Measurements from ENCODE around the gene RGL3. TPM values are rescaled to one million over a fixed set of nuclear protein-coding genes. Genes with fewer than 3 reads are reported as not detected.
"Not testable (repeated sequence)": the region's sequence is repeated elsewhere in the genome, so short reads cannot be mapped to it uniquely, and the experiment has no call there.

Gene RGL3
- total and polyA plus RNA-seq, 5 donors = 14.0 to 25.2 (median 14.8) TPM

DNA sequence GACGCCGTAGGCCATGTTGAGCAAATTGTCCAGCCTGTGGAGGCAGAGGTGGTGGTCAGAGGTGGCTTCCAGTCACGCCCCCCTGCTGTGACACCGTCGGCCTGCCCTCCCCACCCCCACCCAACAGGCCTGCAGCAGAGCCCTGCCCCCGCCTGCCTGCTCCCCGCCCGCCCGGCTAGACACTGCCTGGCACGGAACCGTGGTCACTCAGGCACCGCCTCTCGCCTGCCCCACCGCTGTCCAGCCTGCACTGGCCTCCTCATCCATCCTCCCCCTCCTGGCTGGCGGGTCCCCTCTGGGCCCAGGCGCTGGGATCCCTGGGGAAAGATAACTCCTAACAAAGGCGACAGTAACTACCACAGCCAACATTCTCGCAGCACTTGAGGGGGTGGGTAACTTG lies 38.0 kb upstream of the RGL3 start:
- no peaks in the 10 kb centered on the region for H3K4me1 ChIP-seq (ENCODE audit: control insufficient read depth, insufficient read depth, low read length)
- no peaks in the 10 kb centered on the region for H3K27me3 ChIP-seq (ENCODE audit: control insufficient read depth, insufficient read depth)
- H3K4me3 ChIP-seq (ENCODE audit: low read length) = no peak overlapping the region
- H3K27ac ChIP-seq (ENCODE audit: low read length) = no peak overlapping the region
- DNase-seq (no peak), ATAC-seq (peak in 1 of 2 donors; percentile 17)
- H3K9me3 ChIP-seq (ENCODE audit: control insufficient read depth, low read length) = no peaks in the 10 kb centered on the region
- 15% methylated on average over 18 of the region's 18 CpGs for WGBS
- intact Hi-C loops (cut with DNase I) = no loop called here

DNA sequence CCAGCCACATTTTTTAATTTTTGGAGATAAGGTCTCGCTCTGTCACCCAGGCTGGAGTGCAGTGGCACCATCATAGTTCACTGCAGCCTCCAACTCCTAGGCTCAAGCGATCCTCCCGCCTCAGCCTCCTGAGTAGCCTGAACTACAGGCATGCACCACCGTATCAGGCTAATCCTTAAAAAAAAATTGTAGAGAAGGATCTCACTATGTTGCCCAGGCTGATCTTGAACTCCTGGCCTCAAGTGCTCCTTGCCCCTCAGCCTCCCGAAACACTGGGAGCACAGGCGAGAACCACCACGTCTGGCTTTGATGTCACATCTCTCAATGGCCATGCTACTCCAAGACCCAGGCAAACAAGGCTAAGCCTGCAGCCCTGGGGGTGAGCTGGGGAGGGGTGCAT lies 37.5 kb upstream of the RGL3 start:
- H3K27me3 ChIP-seq (ENCODE audit: control insufficient read depth, insufficient read depth) = no peaks in the 10 kb centered on the region
- no peak overlapping the region for H3K27ac ChIP-seq (ENCODE audit: low read length)
- DNase-seq (no peak), ATAC-seq (no peak)
- no peaks in the 10 kb centered on the region for H3K4me1 ChIP-seq (ENCODE audit: control insufficient read depth, insufficient read depth, low read length)
- H3K9me3 ChIP-seq (ENCODE audit: control insufficient read depth, low read length) = no peaks in the 10 kb centered on the region
- intact Hi-C loops (cut with DNase I) = no loop called here
- no peak overlapping the region for H3K4me3 ChIP-seq (ENCODE audit: low read length)
- 90% methylated on average over 7 of the region's 7 CpGs for WGBS

DNA sequence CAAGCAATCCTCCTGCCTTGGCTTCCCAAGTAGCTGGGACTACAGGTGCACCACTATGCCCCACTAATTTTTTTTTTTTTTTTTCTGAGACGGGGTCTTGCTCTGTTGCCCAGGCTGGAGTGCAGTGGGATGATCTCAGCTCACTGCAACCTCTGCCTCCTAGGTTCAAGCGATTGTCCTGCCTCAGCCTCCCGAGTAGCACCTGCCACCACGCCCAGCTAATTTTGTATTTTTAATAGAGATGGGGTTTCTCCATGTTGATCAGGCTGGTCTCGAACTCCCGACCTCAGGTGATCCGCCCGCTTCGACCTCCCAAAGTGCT lies 36.1 kb upstream of the RGL3 start:
- H3K4me1 ChIP-seq (ENCODE audit: control insufficient read depth, insufficient read depth, low read length); DNase-seq; intact Hi-C loops (cut with DNase I); ATAC-seq; H3K27ac ChIP-seq (ENCODE audit: low read length); H3K27me3 ChIP-seq (ENCODE audit: control insufficient read depth, insufficient read depth); H3K4me3 ChIP-seq (ENCODE audit: low read length); H3K9me3 ChIP-seq (ENCODE audit: control insufficient read depth, low read length): not testable (repeated sequence)
- WGBS = 87% methylated on average over 9 of the region's 9 CpGs

DNA sequence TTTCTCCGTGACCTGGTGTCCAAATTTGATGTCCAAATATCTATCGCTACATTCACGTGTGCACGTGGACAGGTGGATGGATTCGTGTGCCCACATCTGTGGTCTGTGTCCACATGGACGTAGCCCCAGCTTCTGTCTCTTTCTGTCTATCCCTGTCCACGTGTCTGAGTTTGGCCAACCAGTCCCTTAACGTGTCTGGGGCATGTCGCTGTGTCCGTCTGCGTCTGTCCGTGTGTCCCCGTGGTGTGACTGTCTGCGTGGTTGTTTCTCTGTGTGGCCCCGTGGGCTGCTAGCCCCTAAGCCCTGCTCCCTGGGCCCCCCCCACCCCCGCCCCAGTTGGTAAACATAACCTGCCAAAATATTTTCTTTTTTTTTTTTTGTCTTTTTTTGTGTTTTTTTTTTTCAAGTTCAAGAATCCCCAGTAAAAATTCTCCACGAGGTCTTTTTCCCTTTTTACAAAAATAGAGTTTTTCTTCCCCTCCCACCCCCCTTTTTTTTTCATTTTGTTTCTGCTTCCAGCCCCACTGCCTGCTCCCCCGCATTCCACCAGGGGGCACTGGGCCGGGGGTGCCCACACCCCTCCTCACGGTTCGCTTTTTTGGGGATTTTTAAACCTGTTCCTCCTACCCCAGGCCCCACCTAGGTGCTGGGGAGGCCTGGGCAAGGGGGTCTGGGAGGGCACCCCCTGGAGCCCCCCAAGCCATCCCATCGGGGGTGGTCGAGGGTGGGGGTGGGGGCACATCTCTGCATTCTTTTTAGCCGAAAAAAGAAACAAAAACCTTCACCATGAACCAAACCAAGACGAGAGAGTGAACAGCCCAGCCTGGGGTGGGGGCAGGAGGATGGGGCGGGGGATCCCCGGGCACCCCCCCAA lies 34.6 kb upstream of the RGL3 start:
- H3K27me3 ChIP-seq (ENCODE audit: control insufficient read depth, insufficient read depth) = no peaks in the 10 kb centered on the region
- WGBS = 57% methylated on average over 27 of the region's 27 CpGs
- intact Hi-C loops (cut with DNase I) = no loop called here

DNA sequence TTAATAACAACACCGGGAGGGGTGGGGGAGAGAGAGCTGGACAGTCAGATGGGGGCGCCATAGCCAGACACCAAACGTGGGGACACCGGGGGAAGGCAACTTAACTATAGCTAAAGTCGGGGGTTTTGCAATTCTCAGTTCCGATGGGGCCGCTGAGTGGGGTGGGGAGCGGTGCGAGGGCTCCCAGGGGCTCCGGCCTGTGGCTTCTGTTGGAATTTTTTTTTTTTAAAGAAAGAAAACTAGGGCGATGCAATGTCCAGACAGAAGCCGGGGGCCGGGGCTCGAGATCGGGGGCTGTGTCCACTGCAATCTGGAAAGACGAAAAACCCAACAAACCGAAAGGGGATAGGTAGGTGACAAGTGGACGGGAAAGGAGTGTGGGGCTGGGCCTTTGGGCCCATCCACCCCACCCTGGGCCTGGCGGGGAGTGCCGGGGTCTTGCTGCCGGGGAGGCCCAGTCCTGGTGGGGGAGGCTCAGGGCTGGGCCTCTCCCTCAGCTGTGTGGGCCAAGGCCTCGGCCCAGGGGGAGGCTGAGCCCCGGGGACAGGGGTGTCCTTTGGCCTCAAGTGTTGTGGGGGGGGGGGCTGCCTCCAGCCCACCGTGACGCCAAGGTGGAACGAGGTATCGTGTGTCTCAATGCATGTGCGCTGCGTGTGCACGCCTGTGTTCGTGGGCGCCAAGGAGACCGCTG lies 33.7 kb upstream of the RGL3 start:
- H3K4me3 ChIP-seq (ENCODE audit: low read length) = no peak overlapping the region
- no peaks in the 10 kb centered on the region for H3K27me3 ChIP-seq (ENCODE audit: control insufficient read depth, insufficient read depth)
- H3K27ac ChIP-seq (ENCODE audit: low read length) = no peak overlapping the region
- intact Hi-C loops (cut with DNase I) = no loop called here
- DNase-seq (no peak), ATAC-seq (no peak)
- no peaks in the 10 kb centered on the region for H3K9me3 ChIP-seq (ENCODE audit: control insufficient read depth, low read length)
- 75% methylated on average over 33 of the region's 33 CpGs for WGBS
- H3K4me1 ChIP-seq (ENCODE audit: control insufficient read depth, insufficient read depth, low read length) = no peaks in the 10 kb centered on the region

More for the DNA sequence above, 34.6 kb upstream of the RGL3 start:
- H3K4me3 ChIP-seq (ENCODE audit: low read length) = no peak overlapping the region
- H3K27ac ChIP-seq (ENCODE audit: low read length) = no peak overlapping the region
- no peaks in the 10 kb centered on the region for H3K9me3 ChIP-seq (ENCODE audit: control insufficient read depth, low read length)
- no peaks in the 10 kb centered on the region for H3K4me1 ChIP-seq (ENCODE audit: control insufficient read depth, insufficient read depth, low read length)
- ATAC-seq = no peak
- no peak for DNase-seq

DNA sequence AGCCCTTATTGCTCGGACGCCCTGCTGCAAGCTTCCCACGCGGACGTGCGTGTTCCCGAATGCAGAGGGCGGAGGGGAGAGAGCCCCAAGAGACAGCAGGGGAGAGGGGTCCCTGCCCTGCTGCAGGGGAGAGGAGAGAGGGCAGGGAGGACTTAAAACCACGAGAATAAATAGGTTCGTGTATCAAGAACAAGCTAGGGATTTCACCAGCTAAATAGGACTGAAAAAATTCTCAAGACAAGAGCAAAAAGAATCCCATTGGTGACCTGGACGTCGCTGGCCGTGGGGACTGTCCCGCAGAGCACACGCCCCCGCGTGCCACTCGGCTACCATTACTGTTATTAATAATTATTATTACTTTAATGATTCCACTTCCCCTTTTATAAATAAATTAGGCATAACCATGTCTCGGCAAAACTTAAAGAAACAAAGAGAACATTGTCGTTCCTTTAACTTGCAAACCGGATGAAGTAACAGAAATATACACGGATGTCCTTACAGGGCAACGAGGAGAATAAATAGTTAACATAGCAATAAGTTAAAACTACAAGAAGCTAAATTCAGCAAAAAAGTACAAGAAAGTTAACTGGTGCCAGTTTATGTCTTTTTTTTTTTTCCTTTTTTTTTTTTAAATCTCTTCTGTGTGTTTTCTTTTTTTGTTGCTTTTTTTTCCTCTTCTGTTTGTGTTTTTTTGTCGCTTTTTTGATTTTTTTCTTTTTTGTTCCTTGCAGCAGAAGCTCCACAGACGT lies 32.9 kb upstream of the RGL3 start:
- ATAC-seq = no peak
- no peak overlapping the region for H3K4me3 ChIP-seq (ENCODE audit: low read length)

DNA sequence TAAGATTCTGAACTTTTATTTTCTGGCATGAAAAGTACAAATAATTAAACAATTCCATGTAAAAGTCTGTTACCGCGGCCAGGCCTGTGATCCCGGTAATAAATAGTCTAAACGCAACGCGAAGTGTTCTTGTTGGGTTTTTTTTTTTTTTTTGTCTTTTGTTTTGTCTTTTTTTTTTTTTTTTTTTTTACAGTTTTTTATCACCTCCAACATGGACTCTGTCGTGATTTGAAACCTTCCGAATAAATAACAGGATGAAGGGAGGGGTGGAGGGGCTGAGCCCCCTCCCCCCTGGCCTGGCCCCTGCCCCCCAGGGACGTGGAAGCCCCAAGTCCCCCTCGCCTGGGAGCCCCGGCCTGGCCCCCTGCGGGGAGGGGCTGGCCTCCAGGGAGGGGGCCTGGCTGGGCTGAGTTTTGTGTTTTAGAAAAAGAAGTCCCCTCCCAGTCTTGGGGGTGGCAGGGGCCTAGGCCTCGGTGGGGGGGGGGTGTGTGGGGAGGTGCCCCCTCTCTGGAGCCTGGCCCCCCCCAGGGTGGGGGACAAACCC lies 32.3 kb upstream of the RGL3 start:
- intact Hi-C loops (cut with DNase I) = no loop called here
- H3K4me3 ChIP-seq (ENCODE audit: low read length) = no peak overlapping the region
- no peak overlapping the region for H3K27ac ChIP-seq (ENCODE audit: low read length)

More for the DNA sequence above, 32.9 kb upstream of the RGL3 start:
- no peak overlapping the region for H3K27ac ChIP-seq (ENCODE audit: low read length)
- 23% methylated on average over 25 of the region's 25 CpGs for WGBS
- intact Hi-C loops (cut with DNase I) = no loop called here
- H3K9me3 ChIP-seq (ENCODE audit: control insufficient read depth, low read length) = no peaks in the 10 kb centered on the region
- H3K27me3 ChIP-seq (ENCODE audit: control insufficient read depth, insufficient read depth) = no peaks in the 10 kb centered on the region
- no peak for DNase-seq
- no peaks in the 10 kb centered on the region for H3K4me1 ChIP-seq (ENCODE audit: control insufficient read depth, insufficient read depth, low read length)

DNA sequence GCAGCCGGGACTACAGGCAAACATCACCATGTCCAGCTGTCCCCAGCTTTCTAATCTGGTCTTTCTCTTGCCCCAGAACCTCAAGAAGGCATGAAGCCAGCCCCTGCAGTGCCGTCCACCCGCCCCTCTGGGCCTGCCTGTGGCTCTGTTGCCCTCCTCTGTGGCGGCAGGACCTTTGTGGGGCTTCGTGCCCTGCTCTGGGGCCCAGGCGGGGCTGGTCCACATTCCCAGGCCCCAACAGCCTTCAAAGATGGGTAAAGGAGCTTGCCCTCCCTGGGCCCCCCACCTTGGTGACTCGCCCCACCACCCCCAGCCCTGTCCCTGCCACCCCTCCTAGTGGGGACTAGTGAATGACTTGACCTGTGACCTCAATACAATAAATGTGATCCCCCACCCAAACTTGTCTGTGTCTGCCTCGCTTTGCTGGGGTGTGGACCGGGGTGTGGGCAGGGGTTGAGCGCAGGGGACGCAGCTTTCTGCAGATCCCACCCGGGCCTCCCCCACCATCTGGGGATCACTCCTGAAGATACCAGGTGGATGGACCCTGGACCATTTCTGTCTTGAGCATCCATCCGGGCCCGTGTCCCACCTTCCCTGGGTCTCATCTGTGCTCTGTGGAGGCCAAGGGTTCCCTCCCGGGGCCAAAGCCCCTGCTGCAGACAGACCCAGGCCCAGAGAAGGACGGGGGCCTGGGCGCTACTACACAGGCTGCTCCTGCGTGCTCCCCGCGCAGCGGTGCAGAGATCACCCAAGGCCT lies 31.6 kb upstream of the RGL3 start:
- WGBS = 89% methylated on average over 21 of the region's 21 CpGs
- no peaks in the 10 kb centered on the region for H3K9me3 ChIP-seq (ENCODE audit: control insufficient read depth, low read length)
- no peak for DNase-seq
- intact Hi-C loops (cut with DNase I) = no loop called here
- H3K4me3 ChIP-seq (ENCODE audit: low read length) = no peak overlapping the region
- H3K4me1 ChIP-seq (ENCODE audit: control insufficient read depth, insufficient read depth, low read length) = no peaks in the 10 kb centered on the region
- no peak overlapping the region for H3K27ac ChIP-seq (ENCODE audit: low read length)
- ATAC-seq = no peak
- H3K27me3 ChIP-seq (ENCODE audit: control insufficient read depth, insufficient read depth) = no peaks in the 10 kb centered on the region

More for the DNA sequence above, 32.3 kb upstream of the RGL3 start:
- no peak for ATAC-seq
- no peak for DNase-seq
- WGBS = 27% methylated on average over 13 of the region's 13 CpGs
- H3K4me1 ChIP-seq (ENCODE audit: control insufficient read depth, insufficient read depth, low read length) = no peaks in the 10 kb centered on the region
- no peaks in the 10 kb centered on the region for H3K27me3 ChIP-seq (ENCODE audit: control insufficient read depth, insufficient read depth)
- H3K9me3 ChIP-seq (ENCODE audit: control insufficient read depth, low read length) = no peaks in the 10 kb centered on the region

DNA sequence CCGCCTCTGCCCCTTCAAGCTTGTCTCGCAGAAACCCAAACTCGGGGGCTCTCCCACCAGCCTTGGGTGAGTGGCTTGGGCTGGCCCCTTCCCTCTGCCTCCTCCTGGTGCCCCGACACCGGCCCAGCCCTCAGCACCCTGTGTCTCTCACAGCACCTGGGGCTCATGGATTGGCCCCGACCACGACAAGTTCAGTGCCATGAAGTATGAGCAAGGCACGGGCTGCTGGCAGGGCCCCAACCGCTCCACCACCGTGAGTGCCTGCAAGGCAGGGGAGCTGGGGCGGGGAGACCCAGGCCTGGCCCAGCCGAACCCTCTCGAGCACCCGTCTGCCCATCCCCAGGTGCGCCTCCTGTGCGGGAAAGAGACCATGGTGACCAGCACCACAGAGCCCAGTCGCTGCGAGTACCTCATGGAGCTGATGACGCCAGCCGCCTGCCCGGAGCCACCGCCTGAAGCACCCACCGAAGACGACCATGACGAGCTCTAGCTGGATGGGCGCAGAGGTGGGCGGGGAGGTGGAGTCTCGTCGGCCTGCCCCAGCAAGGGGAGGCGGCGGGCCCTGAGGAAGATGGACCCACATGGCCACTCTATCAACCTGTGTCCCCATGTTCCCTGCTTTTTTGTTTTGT lies 29.9 kb upstream of the RGL3 start:
- intact Hi-C loops (cut with DNase I) = loop anchor here (5.0 to 10.0 kb wide), 6 partner anchors 64 to 224 kb away; partner anchors contain the start of genes TSPAN16 (in 3 of the 4) and EPOR (in 1 of the 4)
- DNase-seq = no peak
- WGBS = 95% methylated on average over 31 of the region's 31 CpGs

DNA sequence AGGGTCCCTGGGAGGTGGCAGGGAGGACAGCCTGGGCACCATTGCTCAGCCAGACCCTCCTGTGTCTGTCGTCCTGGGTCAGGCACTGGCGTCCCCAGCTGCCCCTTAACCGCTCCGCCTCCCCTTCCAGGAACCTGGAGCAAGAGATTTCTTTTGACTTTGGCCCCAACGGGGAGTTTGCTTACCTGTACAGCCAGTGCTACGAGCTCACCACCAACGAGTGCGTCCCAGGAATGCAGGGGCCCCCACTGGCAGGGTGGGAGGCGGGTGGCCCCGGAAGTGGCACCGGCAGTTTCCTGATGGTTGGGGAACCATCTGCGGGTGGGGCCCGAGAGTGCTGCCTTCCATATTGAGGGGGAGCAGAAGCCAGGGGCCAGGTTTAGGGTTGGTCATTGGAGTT lies 29.3 kb upstream of the RGL3 start:
- no peaks in the 10 kb centered on the region for H3K9me3 ChIP-seq (ENCODE audit: control insufficient read depth, low read length)
- H3K4me3 ChIP-seq (ENCODE audit: low read length) = no peak overlapping the region
- ATAC-seq (no peak), DNase-seq (peak in 1 of 3 donors; percentile 47)
- no peaks in the 10 kb centered on the region for H3K27me3 ChIP-seq (ENCODE audit: control insufficient read depth, insufficient read depth)
- no peak overlapping the region for H3K27ac ChIP-seq (ENCODE audit: low read length)
- H3K4me1 ChIP-seq (ENCODE audit: control insufficient read depth, insufficient read depth, low read length) = no peaks in the 10 kb centered on the region
- WGBS = 88% methylated on average over 13 of the region's 13 CpGs
- intact Hi-C loops (cut with DNase I) = loop anchor here (5.0 to 10.0 kb wide), 6 partner anchors 64 to 224 kb away; partner anchors contain the start of genes TSPAN16 (in 3 of the 4) and EPOR (in 1 of the 4)

More for the DNA sequence above, 29.9 kb upstream of the RGL3 start:
- Histone ChIP-seq H3K9me3 (ENCODE audit: control insufficient read depth, low read length) (no peaks in the 10 kb centered on the region), H3K4me1 (ENCODE audit: control insufficient read depth, insufficient read depth, low read length) (no peaks in the 10 kb centered on the region), H3K27me3 (ENCODE audit: control insufficient read depth, insufficient read depth) (no peaks in the 10 kb centered on the region), H3K4me3 (ENCODE audit: low read length) (no peak overlapping the region), H3K27ac (ENCODE audit: low read length) (no peak overlapping the region)
- ATAC-seq = no peak

All from right cardiac atrium (tissue), 5 donors.